Mucosa of rectum (tissue), 2 donors: ENCODE measurements around the gene SPAG9.

ENCODE experiments used
- H3K27ac ChIP-seq, 2 donors: one replicate each; pipeline ENCODE4 v1.7.0; 2013; ENCODE audit warnings: inconsistent platforms in 2 of 2, low read depth in 2 of 2, low read length in 2 of 2
- H3K27me3 ChIP-seq, 2 donors: one replicate each; pipeline ENCODE4 v1.7.0; 2013; ENCODE audit warnings: low read length in 2 of 2; ENCODE audit not compliant: control insufficient read depth in 2 of 2, insufficient read depth in 2 of 2
- H3K36me3 ChIP-seq, 2 donors: one replicate each; pipeline ENCODE4 v1.7.0; 2013; ENCODE audit warnings: low read length in 2 of 2; ENCODE audit not compliant: control insufficient read depth in 2 of 2, insufficient read depth in 2 of 2
- H3K4me1 ChIP-seq, 2 donors: one replicate each; pipeline ENCODE4 v1.7.0; 2013; ENCODE audit warnings: low read length in 2 of 2, mild to moderate bottlenecking in 1 of 2; ENCODE audit not compliant: control insufficient read depth in 2 of 2, insufficient read depth in 2 of 2
- H3K4me3 ChIP-seq, 2 donors: one replicate each; pipeline ENCODE4 v1.7.0; 2013; ENCODE audit warnings: low read length in 2 of 2
- H3K9ac ChIP-seq, 2 donors: one replicate each; pipeline ENCODE4 v1.7.0; 2013; ENCODE audit warnings: low read length in 2 of 2, low read depth in 1 of 2, mild to moderate bottlenecking in 1 of 2
- H3K9me3 ChIP-seq, 2 donors: one replicate each; pipeline ENCODE4 v1.7.0; 2013; ENCODE audit warnings: low read length in 2 of 2; ENCODE audit not compliant: control insufficient read depth in 2 of 2
- donor health status: healthy.
- donor health status: Normal muscosa, but diverticular disease.

Gene SPAG9

DNA sequence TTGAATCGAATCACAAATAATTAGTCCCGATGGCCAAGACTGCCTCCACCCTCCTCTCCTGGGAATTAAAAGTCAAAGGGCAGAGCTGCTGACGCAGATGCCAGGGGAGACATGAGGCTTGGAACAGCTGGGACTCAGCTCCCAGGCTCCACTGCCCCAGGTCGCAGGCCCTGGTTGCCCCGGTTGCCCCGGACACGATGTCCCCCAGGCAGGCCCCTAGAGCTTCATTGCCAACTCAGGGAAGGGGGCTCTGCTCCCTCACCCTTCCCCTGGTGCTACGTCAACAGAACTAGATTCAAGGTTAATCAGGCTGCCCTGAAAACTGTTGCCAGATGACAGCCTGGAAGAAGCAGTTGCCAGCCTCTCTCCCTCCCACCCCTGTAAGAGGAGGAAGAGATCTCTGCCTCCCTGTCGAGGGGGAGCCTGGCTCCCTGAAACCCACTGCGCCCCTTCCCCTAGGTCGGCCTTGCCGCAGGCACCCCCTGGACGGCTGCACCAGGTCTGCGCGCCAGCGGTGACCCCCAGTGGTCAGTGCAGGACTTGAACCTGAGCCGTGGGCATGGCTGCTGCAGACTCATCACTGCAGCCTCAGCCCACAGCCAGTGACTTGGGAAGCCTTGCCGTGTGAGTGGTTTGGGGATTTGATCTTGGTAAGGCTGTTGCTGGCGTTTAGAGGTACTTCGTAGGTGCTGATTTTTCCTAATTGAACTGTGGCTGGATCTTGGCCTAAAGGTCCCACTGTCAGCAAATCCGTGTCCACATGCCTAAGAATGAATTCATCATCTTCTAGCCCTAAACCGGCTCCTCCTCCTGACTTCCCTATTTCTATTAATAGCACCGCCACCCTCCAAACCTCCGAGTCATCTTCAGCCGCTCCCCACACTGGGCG is 170.4 kb downstream of the SPAG9 start:
- peak overlapping the region; percentile 93 to 97 for H3K27ac ChIP-seq
- no peaks in the 10 kb centered on the region for H3K9me3 ChIP-seq
- H3K27me3 ChIP-seq: no peaks in the 10 kb centered on the region
- H3K4me3 ChIP-seq: peak overlapping the region; percentile 1 to 52
- H3K4me1 ChIP-seq: peaks cover 50 to 64% of the 10 kb centered on the region in 2 donors
- H3K36me3 ChIP-seq: no peaks in the 10 kb centered on the region
- peak overlapping the region; percentile 66 to 72 for H3K9ac ChIP-seq

DNA sequence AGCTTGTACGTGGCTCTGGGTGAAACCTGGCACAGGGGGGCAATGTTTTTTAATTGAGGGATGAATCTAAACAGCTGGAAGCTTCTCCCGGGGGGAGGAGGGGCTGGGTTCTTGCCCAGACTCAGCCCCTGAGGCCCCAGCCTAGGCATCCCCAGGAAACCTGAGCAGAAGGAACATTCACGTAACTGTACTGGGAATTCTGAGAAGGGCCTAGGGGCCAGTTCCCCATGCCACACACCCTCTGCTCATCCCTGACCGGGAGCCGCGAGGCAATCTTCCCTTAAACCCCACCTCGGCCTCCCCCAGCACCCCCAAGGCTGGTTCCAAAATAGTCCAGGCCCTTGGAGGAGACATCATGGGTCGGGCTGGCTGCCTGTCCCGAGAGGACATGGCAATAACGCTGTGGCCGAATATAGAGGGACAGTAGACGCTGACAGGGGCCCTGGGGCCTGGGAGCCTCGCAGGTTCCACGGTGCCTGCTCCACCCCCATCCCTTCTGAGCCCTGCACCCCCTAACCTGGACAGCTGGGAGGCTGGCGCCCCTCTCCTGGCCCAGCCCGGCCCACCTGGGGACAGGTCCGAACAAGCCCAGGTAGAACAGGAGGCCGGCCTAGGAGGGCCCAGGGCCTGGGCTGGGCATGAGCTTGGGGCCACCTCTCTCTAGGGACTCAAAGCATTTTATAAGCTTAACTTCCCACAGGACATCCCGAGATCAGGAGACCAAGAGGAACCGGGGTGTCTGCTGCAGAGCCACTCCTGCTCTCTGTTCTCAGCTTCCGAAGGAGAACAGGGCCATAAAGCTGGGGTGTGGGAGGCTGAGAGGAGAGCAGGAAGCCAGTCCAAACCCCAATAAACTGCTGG is 171.3 kb downstream of the SPAG9 start:
- Histone ChIP-seq H3K4me1 (peaks cover 56 to 66% of the 10 kb centered on the region in 2 donors), H3K4me3 (peak overlapping the region in 1 of 2 donors; percentile 5), H3K9me3 (no peaks in the 10 kb centered on the region)

DNA sequence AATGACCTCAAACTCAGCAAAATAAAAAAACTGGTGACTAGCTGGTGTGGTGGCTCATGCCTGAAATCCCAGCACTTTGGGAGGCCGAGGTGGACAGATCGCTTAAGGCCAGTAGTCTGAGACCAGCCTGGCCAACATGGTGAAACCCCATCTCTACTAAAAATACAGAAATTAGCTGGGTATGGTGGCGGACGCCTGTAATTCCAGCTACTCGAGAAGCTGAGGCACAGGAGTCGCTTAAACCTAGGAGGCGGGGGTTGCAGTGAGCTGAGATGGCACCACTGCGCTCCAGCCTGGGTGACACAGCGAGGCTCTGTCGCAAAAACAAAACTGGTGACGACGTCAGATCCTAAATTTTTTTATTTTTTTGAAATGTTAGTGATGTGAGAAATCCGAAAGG is 172.0 kb downstream of the SPAG9 start:
- Histone ChIP-seq H3K9ac (peak overlapping the region; percentile 66 to 72), H3K27ac (peak overlapping the region; percentile 93 to 97), H3K4me1 (peaks cover 60 to 65% of the 10 kb centered on the region in 2 donors), H3K27me3 (no peaks in the 10 kb centered on the region), H3K9me3 (no peaks in the 10 kb centered on the region), H3K36me3 (no peaks in the 10 kb centered on the region), H3K4me3 (peak overlapping the region in 1 of 2 donors; percentile 37)

More for the DNA sequence above, 171.3 kb downstream of the SPAG9 start:
- Histone ChIP-seq H3K36me3 (no peaks in the 10 kb centered on the region), H3K27ac (peak overlapping the region; percentile 93 to 97), H3K9ac (peak overlapping the region; percentile 66 to 72), H3K27me3 (no peaks in the 10 kb centered on the region)

DNA sequence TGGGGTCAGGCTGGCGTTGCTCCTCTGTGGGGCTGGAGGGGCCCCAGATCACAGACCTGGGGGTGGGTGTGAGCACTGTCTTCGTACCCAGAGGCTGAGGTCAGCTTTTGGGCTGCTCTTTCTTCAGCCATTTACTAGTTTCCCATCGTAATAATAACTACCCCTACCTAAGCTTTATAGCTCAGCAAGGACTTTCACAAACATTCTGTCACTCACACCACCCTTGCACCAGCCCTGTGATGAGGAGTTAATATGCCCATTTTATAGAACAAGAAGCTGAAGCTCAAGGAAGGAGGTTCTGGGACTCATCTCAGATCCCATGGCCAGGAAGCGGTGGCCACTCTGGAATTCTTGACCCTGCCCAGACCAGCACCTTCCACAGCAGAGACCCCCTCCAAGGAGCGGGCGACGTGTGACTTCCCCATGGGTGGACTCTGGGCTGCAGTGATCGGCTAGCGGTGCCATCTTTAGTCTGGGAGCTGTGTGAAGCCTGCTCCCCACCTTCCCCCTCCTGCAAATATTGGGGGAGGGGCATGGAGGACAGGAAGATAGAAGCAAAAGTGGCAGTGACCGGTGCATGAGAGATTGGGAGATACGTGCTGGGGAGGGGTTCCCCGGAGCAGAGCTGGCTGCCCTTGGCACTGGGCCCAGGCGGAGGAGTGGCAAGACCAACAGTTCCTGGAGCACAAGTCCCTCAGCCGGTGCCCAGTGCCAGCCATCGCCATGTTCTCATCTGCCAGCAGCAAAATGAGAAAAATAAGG is 172.7 kb downstream of the SPAG9 start:
- Histone ChIP-seq H3K4me3 (peak overlapping the region in 1 of 2 donors; percentile 37), H3K27ac (peak overlapping the region; percentile 93 to 97), H3K9me3 (no peaks in the 10 kb centered on the region), H3K27me3 (no peaks in the 10 kb centered on the region), H3K9ac (peak overlapping the region; percentile 47 to 66), H3K36me3 (no peaks in the 10 kb centered on the region), H3K4me1 (peaks cover 61 to 69% of the 10 kb centered on the region in 2 donors)

DNA sequence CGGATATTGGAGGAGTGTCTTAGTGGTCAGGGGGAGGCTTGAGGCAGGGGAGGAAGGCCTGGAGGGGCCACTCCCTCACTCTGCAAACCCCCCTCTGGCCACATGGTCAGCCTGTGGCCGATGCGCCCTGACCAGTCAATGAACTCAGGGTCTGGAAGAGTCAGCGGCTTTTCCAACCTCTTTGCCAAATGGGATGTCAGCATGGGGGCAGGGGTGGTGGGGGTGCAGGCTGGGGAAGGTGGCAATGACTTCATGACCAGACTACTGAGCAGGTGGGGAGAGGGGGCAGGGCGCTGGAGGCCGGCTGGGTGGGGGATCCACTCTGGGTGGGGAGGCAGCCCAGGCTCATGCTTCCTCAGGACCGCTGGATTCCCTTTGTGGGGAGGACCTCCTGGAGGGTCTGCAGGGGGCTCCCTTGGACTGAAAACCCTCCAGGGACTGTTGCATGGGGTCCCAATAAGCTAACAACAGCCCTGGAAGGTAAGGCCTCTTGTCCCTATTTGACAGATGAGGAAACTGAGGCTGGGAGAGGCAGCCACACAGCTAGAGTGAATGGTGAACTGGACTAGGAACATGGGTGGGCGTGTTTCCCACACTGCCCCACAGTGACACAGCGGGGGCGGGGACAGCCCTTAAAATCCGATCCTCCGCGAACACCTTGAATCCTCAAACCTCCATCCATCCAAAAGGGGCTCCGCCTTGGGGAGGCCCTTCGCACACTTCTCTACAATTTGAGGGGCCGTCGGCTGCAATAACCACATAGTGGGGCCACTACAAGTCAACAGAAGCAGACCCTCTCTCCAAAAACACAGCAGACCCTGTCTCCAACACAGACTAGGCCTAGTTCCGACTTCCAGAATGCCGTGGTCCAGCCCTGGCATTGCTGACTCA is 173.5 kb downstream of the SPAG9 start:
- Histone ChIP-seq H3K27me3 (no peaks in the 10 kb centered on the region), H3K9me3 (no peaks in the 10 kb centered on the region), H3K9ac (no peak overlapping the region), H3K27ac (peak overlapping the region; percentile 93 to 97), H3K4me1 (peaks cover 68 to 76% of the 10 kb centered on the region in 2 donors), H3K36me3 (no peaks in the 10 kb centered on the region), H3K4me3 (no peak overlapping the region)

DNA sequence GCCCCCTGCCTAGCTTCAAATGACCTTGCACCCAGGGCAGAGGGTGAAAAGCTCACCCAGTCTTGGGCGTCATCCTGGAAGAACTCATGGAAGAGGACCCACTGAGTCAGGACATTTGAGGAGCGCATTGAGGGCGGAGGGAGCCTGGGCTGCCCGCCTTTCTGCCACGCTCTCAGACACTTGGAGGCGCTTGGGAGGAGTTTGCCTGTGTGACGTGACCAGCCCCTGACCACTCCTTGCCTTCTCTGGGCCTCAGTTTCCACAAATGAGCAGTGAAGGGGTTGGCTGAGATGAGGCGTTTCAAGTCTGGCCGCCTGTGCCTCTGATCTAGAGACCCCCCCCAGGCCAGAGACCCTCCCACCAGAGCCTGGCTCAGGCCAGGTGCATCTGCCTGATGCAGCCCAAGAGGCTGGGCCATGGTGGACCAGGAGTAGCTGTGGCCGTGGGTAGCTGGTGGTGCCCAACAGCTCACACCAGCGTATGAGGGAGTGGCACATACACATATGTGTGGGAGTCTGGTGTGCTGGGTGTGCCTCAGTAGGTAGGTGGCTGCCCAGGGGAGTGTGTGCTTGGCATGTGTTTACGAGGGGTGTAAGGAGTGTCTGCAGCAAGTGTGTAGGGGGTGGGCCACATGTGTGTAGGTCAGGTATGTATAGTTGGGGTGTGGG is 174.3 kb downstream of the SPAG9 start:
- no peaks in the 10 kb centered on the region for H3K9me3 ChIP-seq
- H3K9ac ChIP-seq: peak overlapping the region in 1 of 2 donors; percentile 42
- H3K4me3 ChIP-seq: no peak overlapping the region
- H3K36me3 ChIP-seq: no peaks in the 10 kb centered on the region
- H3K27ac ChIP-seq: peak overlapping the region; percentile 93 to 97
- H3K27me3 ChIP-seq: no peaks in the 10 kb centered on the region
- H3K4me1 ChIP-seq: peaks cover 69 to 74% of the 10 kb centered on the region in 2 donors

DNA sequence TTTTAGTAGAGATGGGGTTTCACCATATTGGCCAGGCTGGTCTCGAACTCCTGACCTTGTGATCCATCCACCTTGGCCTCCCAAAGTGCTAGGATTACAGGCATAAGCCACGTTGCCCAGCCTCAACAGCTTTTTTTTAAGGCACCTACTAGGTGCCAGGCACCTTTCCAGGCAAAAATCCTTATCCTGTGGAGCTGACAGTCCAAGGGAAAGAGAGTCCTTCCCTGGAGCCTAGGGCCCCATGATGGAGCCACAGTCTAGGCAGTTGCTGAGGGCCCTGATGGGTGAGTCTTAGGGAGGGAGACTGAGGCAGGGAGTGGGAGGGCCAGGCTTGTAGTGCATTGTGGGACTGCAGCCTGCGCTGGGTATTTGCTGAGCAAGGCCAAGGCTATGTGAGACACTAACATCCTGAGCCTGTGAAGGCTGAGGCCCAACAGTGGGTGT is 174.9 kb downstream of the SPAG9 start:
- Histone ChIP-seq H3K27me3 (no peaks in the 10 kb centered on the region), H3K4me1 (peaks cover 67 to 72% of the 10 kb centered on the region in 2 donors), H3K9ac (peak overlapping the region in 1 of 2 donors; percentile 21), H3K4me3 (no peak overlapping the region), H3K9me3 (no peaks in the 10 kb centered on the region), H3K36me3 (no peaks in the 10 kb centered on the region), H3K27ac (peak overlapping the region; percentile 93 to 97)

DNA sequence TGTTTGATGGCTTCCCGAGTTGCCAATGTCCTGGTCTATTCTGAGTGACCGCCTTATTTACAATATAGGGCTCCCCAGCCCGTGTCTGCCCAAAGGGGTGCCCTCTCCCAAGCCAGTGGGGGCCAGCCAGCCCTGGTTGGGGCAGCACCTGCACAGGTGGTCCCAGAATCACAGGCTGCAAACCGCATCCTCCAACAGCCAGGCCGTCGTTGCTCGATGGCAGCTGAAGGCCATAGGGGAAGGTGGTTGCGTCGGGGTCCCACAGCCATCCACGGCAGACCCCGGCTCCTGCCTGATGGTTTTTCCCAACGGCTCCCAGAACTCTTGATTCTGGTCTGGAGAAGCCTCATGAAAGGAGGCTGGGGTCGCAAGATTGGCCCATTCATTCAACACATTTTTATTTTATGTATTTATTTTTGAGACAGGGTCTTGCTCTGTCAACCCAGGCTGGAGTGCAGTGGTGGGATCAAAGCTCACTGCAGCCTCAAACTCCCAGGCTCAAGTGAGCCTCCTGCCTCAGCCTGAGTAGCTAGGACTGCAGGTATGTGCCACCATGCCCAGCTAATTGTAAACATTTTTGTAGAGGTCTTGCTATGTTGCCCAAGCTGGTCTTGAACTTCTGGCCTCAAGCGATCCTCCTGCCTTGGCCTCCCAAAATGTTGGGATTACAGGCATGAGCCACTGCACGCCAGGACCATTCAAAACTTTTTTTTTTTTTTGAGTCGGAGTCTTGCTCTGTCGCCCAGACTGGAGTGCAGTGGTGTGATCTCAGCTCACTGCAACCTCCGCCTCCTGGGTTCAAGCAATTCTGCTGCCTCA is 175.6 kb downstream of the SPAG9 start:
- no peaks in the 10 kb centered on the region for H3K9me3 ChIP-seq
- peak overlapping the region in 1 of 2 donors; percentile 54 for H3K4me3 ChIP-seq
- no peaks in the 10 kb centered on the region for H3K27me3 ChIP-seq
- peak overlapping the region; percentile 44 to 68 for H3K9ac ChIP-seq
- peaks cover 60 to 65% of the 10 kb centered on the region in 2 donors for H3K4me1 ChIP-seq
- H3K36me3 ChIP-seq: no peaks in the 10 kb centered on the region
- peak overlapping the region; percentile 96 to 98 for H3K27ac ChIP-seq
